DMS153 treated with DMSO at 0.1 percent for 48 hours (cell line): Measurements from ENCODE around the gene XRRA1.
"Not testable (repeated sequence)": the region's sequence is repeated elsewhere in the genome, so short reads cannot be mapped to it uniquely, and the experiment has no call there.

Experiments used
- DNase-seq: peaks from one replicate; lab custom pipeline; 2025; ENCODE audit not compliant: unreplicated experiment; lab: John Stamatoyannopoulos, UW

Gene XRRA1

GRCh38 chr11:74839446-74839845, 109.4 kb downstream of the XRRA1 start:
- DNase-seq: no peak

DNA sequence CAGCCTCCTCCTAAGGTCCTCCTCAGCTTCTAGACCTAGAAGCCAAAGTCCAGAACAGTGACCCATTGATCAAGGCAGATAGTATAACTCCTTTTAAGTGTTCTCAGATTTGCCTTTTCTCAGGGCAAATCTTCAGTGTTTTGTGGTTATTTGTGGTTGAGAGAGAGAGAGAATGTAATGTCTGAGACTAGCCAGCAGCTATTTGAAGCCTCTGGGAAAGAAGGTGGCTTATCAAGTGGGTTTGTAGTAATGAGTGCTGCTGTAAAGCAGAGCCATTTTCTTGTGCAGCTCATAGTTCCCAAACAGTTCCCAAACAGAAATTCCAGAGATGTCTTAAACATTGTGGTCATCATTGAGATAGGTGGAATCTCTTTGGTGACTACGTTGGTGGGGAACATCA, 110.7 kb downstream of the XRRA1 start:
- no peak for DNase-seq

- DNase-seq: no peak
Observed at GRCh38 chr11:74837191-74837590, 111.7 kb downstream of the XRRA1 start.

GRCh38 chr11:74826901-74827300, 122.0 kb downstream of the XRRA1 start:
- no peak for DNase-seq

GRCh38 chr11:74825596-74825995, 123.3 kb downstream of the XRRA1 start:
- not testable (repeated sequence) for DNase-seq

DNA sequence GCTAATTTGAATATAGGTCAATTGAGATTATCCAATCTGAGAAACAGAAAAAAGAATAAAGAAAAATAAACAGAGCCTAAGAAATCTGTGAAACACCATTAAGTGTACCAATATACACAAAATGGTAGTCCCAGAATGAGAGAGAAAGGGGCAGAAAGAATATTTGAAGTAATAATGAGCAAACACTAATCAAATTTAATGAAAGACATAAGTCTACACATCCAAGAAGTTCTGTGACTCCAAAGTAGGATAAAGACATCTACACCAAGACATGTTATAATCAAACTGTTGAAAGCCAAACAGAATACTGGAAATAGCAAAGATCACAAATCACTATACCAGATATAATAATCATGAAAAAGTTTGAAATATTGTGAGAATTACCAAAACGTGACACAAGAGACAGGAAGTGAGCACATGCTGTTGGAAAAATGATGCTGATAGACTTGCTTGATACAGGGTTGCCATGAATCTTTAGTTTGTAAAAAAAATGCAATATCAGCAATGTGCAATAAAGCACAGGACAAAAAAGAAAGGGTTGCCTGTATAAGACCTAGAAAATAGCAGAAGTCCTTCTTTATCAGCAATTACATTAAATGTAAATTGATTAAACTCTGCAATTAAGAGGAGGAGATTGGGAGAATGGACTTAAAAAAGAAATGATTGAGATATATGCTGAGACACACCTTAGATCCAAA, 124.5 kb downstream of the XRRA1 start:
- no peak for DNase-seq

DNA sequence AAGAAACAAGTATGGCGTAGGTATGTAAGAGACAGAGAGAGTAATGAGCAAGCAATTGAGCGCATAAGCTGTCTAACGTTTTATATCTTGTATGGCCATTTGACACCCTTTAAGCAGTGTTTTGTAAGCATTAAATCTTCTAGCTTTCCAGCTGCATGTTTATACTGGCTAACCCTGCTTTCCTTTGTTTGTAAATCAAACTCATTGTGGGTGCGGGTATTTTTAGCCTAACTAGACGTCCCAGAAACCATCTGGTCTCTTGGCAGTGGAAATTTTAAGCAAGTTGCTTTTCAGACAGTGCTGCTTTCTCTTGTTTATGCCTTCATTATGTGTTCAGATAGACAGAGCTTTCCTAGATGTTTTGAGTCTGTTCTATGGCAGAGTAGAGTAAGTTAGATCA, 126.7 kb downstream of the XRRA1 start:
- DNase-seq: no peak

DNA sequence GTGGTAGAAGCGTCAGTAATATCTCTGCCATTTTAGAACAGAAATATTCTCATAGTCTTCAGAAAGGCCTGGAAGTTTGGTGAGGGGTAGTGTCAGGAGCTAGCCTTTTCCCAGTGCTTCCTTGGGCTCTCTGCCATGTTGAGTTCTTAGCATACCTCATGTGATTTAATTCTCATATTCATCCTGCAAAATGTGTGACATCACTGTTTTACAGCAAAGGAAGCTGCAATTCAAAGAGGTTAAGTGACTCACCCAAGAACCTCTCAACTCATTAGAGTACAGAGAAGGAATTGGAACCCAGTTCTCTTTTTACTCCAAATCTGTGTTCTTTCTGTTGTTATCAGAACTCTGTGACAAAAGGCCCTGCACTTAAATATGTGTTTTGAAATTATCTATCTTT, 128.1 kb downstream of the XRRA1 start:
- no peak for DNase-seq

DNA sequence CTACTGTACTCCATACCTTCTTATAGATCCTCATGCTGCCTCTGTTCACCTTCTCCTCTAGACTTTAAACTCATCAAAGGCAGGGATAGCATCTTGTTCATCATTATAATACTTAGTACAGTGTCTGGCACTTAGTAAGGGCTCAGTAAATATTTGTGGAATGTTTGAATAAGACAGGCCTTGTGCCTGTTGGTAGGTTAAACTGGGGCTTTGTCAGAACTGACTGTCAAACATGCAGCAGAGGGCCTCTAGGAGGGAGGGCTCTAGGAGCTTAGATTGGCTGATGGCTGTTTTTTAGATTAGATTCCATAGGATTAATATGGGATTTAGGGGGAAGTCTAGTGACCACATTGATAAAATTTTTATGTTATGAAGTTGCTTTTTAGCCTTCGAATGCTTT, 129.5 kb downstream of the XRRA1 start:
- no peak for DNase-seq

DNA sequence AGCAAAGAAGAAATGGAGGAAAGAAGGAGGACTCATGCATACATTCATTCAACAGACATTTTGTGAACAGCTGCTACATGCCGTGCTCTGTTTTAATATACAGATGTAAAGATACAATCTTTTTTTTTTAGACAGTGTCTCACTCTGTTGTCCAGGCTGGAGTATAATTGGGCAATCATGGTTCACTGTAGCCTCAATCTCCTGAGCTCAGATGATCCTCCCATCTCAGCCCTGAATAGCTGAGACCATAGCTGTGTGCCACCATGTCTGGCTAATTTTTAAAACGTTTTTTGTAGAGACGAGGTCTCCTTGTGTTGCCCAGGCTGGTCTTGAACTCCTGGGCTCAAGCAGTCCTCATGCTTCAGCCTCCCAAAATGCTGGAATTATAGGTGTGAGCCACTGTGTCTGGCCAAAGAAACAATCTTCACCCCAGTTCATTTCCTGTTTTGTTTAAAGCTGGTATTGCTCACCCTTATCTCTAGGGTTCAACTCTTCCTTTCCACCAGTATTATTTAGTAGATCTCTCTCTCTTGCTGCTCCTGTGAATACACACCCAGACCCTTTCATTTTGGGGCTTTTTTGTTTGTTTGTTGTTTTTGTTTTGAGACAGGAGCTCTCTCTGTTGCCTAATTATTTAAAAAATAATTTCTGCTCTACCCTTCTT, 130.5 kb downstream of the XRRA1 start:
- no peak for DNase-seq

DNA sequence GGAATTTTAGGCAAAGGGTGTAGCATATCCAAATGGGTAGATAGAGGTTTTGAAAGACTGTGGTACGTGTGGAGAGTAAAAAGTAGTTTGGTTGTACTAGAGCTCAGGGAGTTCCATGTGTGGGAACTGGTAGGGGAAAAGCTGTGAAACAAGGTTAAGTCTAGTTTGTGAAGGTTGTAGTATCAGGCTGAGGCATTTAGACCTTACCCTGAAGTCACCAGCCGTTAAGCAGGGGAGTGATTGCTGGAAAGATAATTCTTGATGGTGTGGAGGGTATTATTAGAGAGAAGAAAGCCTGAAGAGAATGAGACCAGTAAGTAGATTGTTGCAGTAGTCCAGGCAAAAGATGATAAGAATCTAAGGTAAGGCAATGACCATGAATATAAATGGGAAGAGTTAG, 132.2 kb downstream of the XRRA1 start:
- no peak for DNase-seq

- no peak for DNase-seq
Observed at GRCh38 chr11:74815966-74816365, 132.9 kb downstream of the XRRA1 start.

- DNase-seq: no peak
Observed at GRCh38 chr11:74809801-74810200, 139.1 kb downstream of the XRRA1 start.

- no peak for DNase-seq
Observed at GRCh38 chr11:74806267-74806666, 142.6 kb downstream of the XRRA1 start.

- DNase-seq: no peak
Observed at GRCh38 chr11:74791333-74792100, 157.4 kb downstream of the XRRA1 start.
